ENCODE data around the gene CHD9.

GRCh38 chr16:53121661-53122060 lies 66.9 kb downstream of the CHD9 start:
- no peak for TF ChIP-seq CTCF (IDR thresholded peaks at IDR 0.05)
- TF ChIP-seq POLR2AphosphoS5 (IDR thresholded peaks at IDR 0.05), result no peak
